Right lobe of liver (tissue), 4 donors: Measurements from ENCODE around the gene ARFGAP2.

ENCODE experiments used
- POLR2A ChIP-seq: fragments of 450-650 bp; IDR thresholded peaks from one replicate; pipeline ENCODE4 v1.6.1; 2017; ENCODE audit warnings: antibody characterized with exemption, mild to moderate bottlenecking
- TF ChIP-seq, protein P1 (sequence below), 4 donors: fragments of 200-600 bp in 3 of 4; fragments of 450-650 bp in 1 of 4; IDR thresholded peaks; one replicate each; pipeline versions ENCODE4 v1.5.1 to v1.8.0; 2016 to 2022; ENCODE audit warnings: antibody characterized with exemption in 4 of 4, mild to moderate bottlenecking in 2 of 4
- donor health status: DM: no; HTN: no; CAD: no.
- donor health status: DM: no; HTN: no; CAD: no.
- donor health status: DM: no; HTN: yes; CAD: no.

- TF ChIP-seq, protein P1, sequence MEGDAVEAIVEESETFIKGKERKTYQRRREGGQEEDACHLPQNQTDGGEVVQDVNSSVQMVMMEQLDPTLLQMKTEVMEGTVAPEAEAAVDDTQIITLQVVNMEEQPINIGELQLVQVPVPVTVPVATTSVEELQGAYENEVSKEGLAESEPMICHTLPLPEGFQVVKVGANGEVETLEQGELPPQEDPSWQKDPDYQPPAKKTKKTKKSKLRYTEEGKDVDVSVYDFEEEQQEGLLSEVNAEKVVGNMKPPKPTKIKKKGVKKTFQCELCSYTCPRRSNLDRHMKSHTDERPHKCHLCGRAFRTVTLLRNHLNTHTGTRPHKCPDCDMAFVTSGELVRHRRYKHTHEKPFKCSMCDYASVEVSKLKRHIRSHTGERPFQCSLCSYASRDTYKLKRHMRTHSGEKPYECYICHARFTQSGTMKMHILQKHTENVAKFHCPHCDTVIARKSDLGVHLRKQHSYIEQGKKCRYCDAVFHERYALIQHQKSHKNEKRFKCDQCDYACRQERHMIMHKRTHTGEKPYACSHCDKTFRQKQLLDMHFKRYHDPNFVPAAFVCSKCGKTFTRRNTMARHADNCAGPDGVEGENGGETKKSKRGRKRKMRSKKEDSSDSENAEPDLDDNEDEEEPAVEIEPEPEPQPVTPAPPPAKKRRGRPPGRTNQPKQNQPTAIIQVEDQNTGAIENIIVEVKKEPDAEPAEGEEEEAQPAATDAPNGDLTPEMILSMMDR (IDR thresholded peaks at IDR 0.05), result no peak
- TF ChIP-seq POLR2A, result no peak
Measured at GRCh38 chr11:47208628-47209027, 31.9 kb upstream of the ARFGAP2 start.
